MM.1S (cell line): ENCODE measurements around the gene RAB6D.

Experiments
- EZH2 ChIP-seq: fragments of 300-600 bp; sonication (generic); optimal IDR thresholded peaks from 2 replicates; pipeline ENCODE3; 2017; ENCODE audit warnings: low read depth, mild to moderate bottlenecking, antibody characterized with exemption, low read length, mixed read lengths
- EZH2phosphoT487 ChIP-seq: fragments of 300-600 bp; sonication (generic); IDR thresholded peaks from 2 replicates; pipeline ENCODE4 v1.6.1; 2018; ENCODE audit warnings: antibody characterized with exemption, low read length
- TF ChIP-seq, protein P1 (sequence below): fragments of 300-600 bp; sonication (generic); IDR thresholded peaks from 2 replicates; pipeline ENCODE4 v1.5.1; 2016; ENCODE audit warnings: antibody characterized with exemption, low read length, mixed read lengths

DNA sequence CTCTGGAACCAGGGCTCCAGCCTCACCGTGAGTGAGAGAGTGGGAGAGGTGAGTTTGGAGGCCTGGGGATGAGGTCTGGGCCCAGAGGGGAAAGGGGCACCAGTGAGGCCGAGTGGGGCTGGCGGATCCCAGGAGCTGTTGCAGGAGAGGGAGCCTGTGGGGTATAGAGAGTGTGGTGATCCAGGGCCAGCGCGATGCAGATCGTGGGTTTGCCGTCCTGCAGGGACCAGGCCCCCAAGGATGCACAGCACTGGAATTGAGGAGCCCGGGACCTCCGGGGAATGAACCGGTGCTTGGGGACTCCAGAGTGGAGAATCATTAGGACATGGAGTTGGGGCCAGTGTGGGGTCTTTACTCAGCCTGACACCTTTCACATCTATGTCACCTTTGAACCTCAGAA is 25.7 kb upstream of the RAB6D start:
- TF ChIP-seq EZH2phosphoT487 (no peak), EZH2 (no peak)
- TF ChIP-seq, protein P1, sequence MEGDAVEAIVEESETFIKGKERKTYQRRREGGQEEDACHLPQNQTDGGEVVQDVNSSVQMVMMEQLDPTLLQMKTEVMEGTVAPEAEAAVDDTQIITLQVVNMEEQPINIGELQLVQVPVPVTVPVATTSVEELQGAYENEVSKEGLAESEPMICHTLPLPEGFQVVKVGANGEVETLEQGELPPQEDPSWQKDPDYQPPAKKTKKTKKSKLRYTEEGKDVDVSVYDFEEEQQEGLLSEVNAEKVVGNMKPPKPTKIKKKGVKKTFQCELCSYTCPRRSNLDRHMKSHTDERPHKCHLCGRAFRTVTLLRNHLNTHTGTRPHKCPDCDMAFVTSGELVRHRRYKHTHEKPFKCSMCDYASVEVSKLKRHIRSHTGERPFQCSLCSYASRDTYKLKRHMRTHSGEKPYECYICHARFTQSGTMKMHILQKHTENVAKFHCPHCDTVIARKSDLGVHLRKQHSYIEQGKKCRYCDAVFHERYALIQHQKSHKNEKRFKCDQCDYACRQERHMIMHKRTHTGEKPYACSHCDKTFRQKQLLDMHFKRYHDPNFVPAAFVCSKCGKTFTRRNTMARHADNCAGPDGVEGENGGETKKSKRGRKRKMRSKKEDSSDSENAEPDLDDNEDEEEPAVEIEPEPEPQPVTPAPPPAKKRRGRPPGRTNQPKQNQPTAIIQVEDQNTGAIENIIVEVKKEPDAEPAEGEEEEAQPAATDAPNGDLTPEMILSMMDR: no peak
